AG20443 (cell line): ENCODE measurements around the gene TMEM165.

Experiments
- DNase-seq: peaks from one replicate; pipeline ENCODE4 v3.0.0; 2012; ENCODE audit warnings: low spot score, mixed read lengths

Gene TMEM165

DNA sequence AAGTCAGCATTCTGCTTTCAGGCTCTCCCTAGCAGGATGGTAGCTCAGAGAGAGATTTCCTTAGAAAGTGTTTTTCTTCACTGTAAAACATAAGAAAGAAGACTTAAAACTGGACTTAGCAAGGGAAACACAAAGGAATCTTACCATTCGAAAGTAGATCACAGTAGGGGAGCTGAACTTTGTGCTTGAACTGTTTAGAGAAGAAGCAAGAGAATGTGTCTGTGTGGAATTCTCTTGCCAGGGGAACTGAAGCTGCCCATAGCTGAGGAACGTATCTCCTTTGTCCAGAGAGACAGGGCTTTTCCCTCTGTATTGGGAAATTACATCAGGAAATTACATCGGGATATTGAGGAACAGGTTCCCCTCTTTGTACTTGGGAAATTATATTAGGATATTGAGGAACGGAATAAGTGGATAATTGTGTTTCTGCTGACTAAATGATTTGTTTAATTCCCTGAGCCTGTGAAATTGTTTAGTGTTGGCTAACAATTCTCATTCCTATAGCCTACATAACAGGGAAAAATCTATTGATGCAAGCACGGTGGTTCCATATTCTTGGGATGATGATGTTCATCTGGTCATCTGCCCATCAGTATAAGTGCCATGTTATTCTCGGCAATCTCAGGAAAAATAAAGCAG is 28.6 kb upstream of the TMEM165 start:
- DNase-seq: no peak

DNA sequence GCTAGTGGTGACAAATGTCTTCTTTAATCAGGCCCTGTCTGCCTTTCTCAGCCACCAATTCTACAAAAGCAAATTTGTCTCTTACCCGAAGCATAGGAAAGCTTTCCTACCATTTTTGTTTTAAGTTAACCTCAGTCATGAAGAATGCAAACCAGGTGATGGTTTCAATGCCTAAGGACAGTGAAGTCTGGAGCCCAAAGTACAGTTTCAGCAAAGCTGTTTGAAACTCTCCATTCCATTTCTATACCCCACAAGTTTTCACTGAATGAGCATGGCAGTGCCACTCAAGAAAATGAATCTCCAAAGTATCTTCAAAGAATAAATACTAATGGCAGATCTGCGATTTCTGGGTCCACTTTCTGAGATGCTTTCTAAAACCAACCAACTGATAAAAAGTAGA is 25.8 kb upstream of the TMEM165 start:
- no peak for DNase-seq

DNA sequence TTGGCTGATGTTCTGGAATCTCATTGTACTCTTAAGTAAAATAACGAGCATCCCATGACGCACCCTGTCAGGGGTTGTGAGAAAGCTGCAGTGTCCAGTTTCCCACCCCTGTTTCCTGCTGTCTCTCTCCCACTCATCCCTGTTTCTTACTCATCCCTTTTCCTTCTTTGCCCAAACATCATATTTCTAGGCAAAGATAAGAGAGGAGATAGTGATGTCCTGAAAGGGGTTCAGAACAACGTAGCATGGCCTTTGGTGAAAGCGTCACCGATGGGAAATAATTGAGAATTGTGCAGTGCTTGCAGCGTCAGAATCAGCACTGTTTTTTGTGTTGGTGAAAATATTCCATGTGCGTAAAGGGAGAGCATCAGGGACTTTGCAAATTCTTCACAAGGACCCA is 23.5 kb upstream of the TMEM165 start:
- no peak for DNase-seq

DNA sequence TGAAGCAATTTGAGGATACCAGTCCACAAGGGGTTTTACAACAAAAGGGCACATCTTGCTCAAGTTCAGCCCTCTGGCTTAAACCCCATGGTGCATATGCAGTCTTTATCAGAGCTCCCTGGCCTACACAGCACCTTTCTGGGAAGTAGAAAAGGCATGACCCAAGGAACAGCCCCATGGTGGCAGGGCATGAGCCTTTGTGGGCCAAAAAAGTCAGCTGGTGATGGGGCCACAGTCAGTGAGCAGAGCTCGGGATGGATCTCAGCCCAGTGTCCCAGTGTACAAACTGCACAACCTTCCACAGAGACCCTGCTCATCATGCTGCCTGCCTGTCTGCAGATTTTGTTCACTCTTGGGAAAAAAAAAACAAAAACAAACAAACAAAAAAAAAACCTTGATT is 22.3 kb upstream of the TMEM165 start:
- DNase-seq: no peak

DNA sequence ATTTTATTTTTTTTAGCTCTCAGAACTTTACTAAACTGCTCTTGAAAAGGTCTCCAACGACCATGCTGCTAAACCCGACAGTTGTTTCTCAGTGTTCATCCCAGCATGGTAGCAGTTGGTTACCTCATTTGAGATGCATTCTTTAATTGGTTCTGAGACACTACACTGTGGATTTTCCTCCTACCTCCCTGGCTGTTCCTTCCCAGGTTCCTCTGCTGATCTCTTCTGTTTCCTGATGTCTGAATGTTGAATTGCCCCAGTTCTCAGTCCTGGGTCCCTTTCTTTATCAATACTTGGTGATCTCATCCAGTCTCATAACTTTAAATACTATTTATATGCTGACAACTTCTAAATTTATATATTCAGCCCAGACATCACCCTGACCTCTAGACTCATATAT is 19.1 kb upstream of the TMEM165 start:
- no peak for DNase-seq

DNA sequence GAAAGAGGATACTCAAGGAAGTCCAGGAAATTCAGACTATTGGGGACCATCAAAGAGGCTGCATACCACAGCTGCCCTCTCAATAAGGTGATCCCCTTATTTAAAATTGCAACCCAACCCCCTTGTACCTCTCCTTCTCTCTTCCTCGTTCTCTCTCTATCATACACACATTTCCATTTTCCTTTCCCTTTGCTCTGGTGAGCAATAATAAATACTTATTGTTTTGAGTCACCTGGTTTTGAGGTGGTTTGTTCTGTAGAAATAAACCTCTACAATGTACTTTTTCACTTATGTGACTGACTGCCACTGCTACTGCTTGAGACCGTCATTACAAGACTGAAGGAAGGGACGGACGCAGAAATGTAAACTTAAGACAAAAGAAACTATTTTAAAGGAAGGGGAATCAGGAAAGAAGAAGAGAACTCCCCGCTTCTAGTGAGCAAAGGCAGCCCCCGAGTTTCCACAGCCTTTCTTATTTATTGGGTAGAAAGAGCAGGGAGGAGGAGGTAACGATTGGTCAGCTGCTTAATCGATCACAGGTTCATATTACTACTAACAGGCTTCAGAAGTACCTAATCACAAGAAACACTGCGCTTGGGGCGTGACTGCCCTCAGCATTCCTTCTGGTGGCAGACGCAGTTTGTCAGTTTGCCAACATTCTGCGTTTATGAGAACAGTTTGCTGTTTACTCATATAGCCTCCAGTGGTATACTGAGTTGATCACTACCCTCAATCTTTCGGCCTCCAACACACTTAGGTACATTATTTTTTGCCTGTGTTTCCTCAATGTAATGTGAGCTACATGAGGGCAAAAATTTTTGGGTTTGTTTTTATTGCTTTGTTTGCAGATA is 16.9 kb upstream of the TMEM165 start:
- no peak for DNase-seq

DNA sequence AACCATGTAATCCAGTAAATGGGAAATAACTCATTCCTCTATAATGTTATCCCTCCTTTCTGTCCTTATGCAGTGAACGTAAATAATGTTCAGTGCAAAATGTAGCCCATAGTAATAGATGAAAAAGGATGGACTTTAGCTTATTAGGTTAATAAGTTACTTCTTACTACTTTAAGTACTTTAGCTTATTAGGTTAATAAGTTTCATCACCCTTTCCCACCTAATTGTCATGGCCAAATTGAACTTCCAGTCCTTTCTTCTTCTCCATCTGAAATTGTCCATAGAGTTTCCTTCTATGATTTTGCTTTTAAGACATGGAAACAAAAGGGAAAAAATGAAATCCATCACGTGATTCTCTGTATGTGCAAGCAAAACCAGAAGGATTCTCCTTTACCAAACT is 15.2 kb upstream of the TMEM165 start:
- no peak for DNase-seq

DNA sequence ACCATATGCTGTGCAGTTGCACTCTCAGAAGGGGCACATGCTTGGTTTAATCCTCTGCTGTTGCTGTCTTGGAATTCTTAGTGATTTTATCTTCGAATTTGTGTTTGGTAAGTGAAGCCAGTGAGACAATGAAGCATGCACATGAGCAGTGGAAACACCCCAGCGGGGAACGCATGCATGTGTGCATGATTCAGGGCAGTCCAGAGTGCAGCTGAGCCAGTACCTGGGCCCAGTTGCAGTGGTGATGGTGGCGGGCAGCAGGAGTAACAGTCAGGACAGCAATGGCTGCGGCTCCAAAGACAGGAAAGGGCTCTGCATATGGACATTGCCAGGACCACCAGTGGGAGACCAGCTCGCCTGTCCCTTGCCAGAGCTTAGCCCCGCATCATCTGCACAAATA is 14.3 kb upstream of the TMEM165 start:
- DNase-seq: no peak

DNA sequence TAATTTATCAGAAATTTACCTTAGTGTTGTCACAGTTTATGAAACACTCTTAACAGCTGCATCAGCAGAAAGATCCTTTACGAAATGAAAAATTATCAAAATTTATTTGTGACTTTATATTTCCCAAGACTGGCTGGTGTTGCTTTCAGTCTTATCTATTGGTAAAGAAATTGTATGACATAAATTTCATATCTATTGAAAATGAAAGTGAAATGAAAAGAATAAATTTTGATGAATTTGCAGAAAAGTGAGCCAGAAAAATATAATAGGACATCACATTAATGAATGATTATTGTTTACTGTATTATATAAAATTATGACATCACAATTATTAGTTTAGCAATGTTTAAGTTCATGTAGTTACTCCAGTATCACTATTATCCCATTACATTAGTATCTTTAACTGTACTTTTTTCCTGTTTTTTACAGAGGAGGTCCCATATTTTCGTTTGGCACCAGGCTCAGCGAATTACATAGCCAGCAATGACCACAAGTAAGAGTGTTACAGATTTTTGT is 13.2 kb upstream of the TMEM165 start:
- DNase-seq: no peak

DNA sequence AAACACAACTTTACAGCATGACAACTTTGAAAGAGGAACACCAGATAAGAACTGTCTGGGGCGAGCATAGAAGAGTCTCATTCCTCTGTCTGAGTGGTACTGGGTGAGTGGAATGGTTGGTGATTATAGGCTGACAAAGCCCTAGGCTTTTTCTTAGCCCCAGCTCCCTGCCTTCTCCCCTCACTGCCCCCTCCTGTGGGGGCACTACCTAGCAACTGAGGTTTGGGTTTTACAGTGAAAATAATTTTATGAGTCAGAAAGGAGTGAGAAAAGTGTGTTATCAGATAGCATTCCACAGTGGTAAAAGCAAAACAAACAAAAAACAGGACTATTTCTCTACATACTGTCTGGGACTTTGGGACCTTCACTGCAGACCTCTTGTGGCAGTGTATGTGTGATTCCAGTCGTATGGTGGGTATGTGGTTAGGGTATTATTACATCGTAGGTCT is 10.5 kb upstream of the TMEM165 start:
- no peak for DNase-seq

DNA sequence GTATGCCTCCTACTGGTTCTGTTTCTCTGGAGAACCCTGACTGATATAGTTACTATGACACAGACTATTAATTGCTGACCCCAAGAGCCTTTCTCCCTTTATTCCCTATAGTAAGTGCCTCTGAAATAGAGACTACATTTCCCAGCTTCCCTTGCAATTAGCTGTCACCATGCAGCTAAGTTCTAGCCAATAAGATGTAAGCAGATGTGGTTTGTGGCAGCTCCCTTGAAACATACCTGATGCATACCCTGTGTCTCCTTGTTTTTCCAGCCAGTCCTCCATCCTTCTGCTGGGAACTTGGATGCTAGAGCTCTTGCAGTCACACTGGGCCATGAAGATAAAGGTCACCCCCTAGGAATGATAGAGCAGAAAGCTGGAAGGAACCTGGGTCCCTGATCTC is 9.7 kb upstream of the TMEM165 start:
- DNase-seq: peak; percentile 40

DNA sequence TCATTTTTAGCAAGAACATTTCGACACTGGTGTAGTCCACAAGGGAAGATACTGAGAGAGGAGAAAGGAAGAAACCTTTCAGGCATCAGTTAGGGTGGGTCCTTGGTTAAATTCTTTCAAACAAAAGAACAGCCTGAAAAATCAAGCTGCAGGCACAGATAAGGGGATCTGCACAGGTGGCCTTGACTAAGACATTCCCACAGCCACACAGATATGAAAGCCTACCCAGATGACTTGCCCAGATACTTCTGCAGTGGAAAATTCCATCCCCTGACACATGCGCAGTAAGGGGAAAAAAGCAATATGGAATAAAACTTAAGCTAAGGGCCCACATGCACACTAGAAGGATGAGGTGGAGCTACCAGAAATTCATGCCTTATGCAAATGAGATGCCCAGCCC is 8.9 kb upstream of the TMEM165 start:
- no peak for DNase-seq

DNA sequence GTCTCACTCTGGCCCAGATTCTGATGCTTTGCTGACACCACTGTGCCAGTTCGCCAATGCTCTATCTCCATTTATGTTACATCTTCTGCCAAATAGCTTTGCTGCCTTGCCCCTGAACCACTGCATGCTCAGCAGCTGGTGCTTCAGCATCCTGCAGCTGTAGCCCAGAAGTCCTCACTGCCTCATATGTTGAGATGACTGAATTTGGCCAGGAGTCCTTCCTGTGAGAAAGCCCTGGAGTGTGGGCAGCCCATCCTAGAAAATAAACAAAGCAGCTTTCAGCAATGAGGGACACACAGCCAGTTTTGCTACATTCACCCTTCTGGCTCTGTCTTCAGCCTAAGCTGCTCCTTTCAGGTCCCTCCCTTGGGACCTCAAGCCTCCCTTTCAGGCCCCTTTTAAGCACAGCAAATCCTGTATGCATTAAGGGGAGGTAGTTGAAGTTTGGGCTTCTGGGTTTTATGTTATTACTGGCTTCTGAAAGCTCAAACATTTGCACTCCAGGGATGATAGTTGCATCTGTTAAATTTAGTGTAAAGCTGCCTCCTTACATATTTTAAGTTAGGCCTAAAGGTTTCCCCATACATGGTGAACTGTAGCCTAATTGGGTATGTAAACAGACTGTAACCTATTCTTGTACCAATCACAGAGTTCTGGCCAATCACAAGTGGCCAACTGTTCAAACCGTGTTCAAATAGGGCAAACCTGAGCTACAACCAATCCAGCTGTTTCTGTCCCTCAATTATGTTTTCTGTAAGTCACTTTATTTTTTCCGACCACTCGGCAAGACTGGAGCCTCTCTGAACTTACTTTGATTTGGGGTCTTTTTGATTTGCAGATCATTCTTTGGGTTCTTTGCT is 2.1 kb upstream of the TMEM165 start:
- DNase-seq: peak; percentile 51

DNA sequence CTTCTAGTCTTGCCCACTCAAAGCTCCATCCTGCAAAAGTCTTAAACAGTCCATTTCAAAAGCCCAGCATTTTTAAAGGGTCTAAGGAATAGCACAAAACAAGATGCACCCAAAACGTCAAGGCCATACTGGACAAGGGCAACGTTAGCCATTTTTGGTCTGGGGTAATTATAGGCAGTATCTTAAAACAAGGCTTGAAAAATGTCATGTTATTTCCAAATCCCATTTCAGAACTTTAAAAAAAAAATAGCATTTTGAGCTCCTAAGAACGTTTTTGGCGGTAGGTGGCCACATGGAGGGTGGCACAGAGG is 584 bp upstream of the TMEM165 start:
- DNase-seq: no peak

DNA sequence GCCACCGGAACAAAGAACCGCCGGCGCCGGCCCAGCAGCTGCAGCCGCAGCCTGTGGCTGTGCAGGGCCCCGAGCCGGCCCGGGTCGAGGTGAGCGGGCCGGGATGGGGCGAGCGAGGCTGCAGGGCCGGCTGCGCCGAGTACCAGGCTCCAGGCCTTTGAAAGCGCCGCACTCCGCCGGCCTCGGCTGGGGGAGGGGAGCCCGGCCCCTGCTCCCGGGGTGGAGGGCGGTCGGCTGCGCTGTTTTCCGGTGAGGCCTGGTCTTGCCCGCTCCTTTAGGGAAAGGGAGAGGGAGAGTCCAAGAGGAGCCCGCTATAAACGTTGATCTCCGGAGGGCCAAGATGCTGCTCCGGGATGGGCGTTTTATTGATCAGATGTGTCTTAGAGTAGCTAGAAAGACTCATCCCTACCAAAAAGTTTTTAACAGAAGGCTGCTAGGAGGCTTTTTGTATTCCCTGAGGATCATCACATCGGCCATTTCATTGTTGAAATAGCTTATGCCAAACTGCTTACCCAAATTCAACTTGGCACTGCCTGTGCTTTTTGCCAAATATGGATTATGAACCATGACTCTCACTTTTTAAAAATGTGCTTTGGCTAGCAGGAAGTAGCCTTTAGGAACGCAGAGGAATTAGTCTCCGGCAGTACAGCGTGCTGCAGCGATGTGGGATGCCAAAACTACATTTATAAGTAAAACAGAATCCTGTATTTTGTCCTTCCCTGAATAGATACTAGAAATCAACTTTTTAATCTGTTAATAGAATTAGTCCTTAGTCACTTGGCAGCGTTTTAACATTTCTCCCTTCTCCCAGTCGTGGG is 760 bp downstream of the TMEM165 start:
- peak; percentile 59 for DNase-seq

DNA sequence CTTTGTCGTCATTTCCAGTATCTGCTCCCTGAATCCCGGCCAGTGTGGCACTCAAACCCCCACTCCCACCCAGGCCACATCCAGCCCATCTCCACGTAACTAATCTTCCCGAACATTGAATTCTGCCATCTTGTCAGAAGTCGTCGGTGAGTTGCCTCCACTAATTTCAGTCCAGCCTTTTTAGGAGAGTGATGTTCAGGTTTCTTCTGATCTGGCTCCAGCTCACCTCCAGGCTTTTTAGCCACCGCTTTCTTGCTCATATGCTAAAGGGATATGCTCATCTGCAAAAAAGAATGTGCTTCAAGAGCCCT is 1.3 kb downstream of the TMEM165 start:
- peak; percentile 31 for DNase-seq

DNA sequence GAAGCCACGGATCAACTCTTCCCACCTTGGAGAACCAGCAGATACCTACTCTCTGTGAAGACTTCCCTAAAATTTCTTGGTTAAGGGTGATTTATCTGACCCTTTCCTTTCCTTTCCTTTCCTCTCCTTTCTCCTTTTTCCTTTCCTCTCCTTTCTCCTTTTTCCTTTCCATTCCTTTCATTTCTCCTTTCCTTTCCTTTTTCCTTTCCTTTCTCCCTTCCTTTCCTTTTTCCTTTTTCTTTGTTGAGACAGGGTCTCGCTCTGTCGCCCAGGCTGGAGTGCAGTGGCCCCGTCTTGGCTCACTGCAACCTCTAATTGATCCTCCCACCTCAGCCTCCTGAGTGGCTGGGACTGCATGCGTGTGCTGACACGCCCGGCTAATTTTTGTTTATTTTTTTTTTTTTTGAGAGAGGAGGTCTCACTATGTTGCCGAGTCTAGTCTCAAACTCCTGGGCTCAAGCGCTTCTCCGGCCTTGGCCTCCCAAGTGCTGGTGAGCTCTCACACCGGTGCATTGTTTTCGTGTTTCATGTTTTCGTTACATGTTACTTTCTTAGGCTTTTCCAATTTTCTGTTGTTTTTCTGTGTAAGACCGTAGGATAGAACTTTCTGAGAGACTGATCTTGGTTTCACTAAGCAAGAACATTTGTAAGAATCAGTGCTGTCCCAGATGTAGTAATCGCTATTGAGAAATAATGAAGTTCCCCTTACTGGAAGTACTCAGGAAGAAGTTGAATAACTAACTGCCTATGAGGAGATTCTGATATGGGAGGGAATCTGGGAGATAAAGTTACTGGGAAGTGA is 2.0 kb downstream of the TMEM165 start:
- peak; percentile 47 for DNase-seq

DNA sequence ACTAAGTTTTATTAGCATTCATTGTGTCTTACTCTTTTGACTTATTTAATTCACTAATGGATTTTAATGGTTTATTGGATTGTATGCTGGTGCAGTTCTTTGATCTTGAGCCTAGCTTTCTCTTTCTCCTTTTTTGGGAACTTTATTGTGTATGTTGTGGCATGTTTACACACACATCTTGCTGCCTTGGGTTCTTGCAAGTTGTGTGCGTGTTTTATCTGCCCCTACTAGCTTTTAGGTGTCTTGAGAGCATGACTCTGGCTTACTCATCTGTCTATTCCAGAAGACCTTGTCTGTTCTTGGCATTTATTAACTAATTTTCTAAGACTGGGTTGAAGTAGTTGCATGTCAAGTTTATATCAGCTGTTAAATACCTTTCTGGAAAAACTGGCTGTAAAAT is 2.7 kb downstream of the TMEM165 start:
- DNase-seq: no peak

DNA sequence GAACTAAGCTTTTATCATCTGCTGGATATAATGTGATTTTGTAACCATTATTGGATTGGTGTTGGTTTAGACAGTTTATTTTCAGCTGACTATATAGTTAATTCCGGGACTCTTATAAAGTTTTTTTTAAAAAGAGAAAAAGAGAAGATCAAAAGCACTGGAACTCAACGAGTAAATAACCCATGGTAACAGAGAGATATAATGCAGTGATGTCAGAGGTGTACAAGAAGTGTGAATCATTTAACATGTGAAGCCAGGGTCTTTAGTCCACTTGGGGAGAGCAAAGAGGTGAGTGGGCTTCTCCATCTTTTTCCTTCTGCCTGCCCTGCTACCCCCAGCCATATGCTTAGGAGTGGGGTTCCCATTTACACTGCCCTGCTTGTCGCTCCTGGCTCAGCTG is 3.2 kb downstream of the TMEM165 start:
- no peak for DNase-seq

DNA sequence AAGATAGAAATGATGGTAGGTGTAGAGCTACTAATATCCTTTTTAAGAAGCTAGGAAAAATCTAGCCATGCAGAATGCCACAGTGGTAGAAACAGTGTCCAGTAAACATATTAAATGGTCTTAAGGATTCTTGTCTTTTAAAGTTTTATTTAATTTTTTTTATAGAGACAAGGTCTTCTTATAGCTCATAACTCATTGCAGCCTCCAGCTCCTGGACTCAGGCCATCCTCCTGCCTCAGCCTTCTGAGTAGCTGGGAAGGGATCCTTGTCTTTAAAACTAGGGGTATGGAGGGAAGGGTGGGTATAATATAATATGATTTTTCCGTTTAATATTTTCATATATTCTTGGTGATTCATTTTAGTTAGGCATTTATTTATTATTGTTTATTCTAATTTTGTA is 3.8 kb downstream of the TMEM165 start:
- no peak for DNase-seq

DNA sequence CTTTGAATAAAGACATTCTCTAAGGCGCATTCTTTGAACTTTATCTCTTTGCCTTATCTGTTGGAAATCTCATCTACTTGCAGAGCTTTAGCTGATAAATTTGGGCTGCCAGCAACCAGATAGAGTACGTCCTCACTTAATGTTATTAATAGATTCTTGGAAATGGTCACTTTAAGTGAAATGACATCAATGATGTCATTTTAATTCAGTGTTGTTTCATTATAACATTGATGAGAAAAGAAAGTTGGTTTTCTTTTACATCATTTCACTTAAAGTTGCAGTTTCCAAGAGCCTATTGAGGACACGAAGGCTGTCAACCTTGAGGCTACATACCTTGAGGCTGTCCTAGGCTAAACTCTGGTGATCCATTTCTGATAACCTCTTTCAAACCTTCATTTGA is 9.3 kb downstream of the TMEM165 start:
- no peak for DNase-seq
